GM19240 (cell line): ENCODE results near the gene TBC1D25.

Source experiments
- DNase-seq: peaks from one replicate; pipeline ENCODE4 v3.0.0; 2011; ENCODE audit warnings: low spot score; ENCODE audit not compliant: insufficient read length

The TBC1D25 gene

DNA sequence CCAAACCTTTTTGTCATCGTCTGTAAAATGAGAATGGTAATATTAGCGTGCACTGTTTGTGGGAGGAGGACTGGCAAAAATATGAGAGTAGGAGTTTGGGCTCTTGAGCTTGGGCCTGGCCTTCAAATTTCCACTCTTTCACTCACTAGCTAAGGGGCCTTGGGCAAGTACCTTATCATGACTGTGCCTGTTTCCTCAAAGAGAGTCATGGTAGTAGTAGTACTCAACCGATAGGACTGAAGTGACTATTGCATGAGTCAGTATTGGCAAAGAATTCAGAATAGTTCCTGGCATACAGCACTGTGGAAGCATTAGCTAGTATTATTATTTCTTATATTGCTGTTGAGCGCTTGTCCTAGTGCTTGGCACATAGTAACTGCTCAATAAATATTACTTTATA, 18.8 kb downstream of the TBC1D25 start:
- DNase-seq: no peak

DNA sequence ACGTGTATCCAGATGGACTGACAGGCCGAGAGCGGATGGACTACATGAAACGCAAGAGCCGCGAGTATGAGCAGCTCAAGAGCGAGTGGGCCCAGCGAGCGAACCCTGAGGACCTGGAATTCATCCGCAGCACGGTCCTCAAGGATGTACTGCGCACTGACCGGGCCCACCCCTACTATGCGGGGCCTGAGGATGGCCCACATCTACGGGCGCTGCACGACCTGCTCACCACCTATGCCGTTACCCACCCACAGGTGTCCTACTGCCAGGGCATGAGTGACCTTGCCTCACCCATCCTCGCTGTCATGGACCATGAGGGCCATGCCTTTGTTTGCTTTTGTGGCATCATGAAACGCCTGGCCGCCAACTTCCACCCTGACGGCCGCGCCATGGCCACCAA, 20.1 kb downstream of the TBC1D25 start:
- DNase-seq: no peak

DNA sequence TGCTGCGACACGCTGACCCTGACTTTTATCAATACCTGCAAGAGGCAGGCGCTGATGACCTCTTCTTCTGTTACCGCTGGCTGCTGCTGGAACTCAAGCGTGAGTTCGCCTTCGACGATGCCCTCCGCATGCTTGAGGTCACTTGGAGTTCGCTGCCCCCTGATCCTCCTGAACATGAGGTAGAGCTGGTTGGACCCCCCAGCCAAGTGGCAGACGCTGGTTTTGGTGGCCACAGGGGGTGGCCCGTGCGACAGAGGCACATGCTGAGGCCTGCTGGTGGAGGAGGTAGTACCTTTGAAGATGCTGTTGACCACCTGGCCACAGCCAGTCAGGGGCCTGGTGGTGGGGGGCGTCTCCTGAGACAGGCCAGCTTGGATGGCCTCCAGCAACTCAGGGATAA, 20.5 kb downstream of the TBC1D25 start:
- no peak for DNase-seq

DNA sequence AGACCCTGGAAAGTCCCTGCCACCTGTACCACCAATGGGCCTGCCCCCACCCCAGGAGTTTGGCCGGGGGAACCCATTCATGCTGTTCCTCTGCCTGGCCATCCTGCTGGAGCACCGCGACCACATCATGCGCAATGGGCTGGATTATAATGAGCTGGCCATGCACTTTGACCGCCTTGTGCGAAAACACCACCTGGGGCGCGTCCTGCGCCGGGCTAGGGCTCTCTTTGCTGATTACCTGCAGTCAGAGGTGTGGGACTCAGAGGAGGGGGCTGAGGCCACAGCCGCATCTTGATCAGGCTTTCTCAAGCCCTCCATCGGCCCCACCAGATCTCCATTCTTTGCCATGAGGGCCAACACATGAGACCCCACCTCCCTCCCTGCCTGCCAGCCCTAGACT, 21.2 kb downstream of the TBC1D25 start:
- no peak for DNase-seq

DNA sequence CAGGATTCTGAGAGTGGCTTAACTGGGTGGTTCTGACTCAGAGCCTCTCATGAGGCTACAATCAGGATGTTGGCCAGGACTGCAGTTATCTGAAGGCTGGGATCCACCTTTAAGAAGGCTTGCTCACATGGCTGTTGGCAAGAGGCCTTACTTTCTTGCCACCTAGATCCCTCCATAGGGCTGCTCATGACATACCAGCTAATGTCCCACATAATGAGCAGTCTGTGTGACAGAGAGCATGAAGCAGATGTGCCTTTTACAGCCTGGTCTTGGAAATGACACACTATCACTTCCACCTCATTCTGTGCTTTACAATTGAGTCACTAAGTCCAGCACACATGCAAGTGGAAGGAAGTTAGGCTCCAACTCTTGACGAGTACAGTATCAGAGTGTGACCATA, 30.4 kb downstream of the TBC1D25 start:
- no peak for DNase-seq

DNA sequence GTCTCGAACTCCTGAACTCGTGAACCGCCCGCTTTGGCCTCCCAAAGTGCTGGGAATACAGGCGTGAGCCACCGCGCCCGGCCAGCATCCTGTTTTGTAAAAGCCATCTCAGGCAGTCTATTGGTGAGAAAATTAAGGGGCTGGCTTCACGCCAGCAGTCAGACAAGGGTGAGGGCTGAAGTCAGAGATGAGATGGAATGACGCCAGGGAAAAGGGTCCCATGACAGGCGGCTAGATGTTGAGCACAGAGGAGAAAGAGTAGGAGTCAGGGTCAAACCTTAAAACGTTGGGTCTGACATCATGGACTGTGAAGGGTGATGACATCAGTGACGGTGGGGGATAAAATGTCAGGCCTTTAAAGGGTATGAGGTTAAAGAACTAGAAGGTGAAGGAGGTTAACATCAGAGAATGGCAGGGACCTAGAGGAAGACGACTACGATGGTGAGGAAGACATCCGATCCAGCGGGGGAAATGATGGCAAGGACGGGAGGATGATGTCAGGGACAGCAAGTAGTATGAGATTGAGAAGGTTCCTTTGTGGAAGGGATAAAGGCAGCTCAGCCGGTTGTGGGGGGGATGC, 34.3 kb downstream of the TBC1D25 start:
- no peak for DNase-seq

DNA sequence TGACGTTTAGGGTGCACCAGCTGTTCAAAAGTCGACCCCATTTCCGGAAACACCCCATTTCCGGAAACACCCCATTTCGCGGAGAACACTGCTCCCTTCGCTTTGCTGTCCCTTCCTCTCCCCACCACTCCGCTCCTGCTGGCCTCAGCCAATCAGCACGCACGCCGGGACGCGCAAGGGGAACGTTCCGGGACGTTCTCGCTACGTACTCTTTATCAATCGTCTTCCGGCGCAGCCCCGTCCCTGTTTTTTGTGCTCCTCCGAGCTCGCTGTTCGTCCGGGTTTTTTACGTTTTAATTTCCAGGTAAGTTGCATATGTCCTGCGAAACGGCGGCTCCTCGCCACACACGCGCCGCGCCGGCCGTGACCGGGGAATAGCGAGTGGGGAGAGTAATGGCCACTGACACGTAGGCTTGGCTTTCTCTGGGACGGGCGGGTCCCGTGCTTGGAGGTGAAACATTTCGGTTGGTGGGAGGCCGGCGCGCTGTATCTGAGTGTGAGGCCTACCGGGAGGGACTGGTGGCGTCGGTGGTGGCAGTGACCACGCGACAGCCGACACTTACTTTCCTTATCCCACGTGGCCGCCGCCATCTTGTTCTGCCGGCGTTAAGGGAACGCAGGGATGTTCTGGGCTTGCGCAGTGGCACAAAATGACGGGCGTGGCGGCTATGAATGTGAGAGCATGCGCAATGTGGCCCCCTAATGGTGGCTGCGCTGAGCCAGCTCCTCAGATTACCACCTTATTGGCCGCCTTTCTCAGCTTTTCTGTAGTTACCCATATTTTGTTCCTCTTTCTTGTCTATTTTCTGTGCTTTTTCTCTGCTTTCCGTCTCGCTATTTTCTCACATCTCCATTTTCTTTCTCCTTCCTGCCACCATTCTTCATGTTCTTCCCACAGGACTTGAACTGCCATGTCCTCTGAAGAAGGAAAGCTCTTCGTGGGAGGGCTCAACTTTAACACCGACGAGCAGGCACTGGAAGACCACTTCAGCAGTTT, 35.1 kb downstream of the TBC1D25 start, which contains the start of gene RBM3:
Gene RBM3 (plus strand): TSS at position 215 of the 997 bp plus-strand sequence. CDS start 697 bp downstream, at position 912.
- DNase-seq: peak; percentile 54

DNA sequence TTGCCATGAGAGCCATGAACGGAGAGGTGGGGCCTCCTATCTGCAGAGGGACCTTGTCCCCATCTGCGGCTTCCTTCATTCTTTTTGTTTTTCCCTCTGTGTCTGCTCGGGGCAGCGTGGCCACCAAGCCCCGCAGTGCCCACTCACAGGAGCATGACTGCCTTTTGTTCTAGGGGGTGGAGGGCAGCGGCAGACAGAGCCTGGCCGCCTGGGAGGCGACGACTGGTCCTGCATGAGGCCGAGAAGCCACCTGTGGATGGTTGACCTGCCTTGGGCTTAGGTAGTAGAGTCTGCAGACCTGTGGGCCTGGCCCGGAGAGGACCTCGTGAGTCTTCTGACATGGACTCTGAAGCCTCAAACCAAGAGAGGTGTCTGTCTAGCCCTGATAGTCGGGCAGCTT, 36.1 kb downstream of the TBC1D25 start:
- no peak for DNase-seq

DNA sequence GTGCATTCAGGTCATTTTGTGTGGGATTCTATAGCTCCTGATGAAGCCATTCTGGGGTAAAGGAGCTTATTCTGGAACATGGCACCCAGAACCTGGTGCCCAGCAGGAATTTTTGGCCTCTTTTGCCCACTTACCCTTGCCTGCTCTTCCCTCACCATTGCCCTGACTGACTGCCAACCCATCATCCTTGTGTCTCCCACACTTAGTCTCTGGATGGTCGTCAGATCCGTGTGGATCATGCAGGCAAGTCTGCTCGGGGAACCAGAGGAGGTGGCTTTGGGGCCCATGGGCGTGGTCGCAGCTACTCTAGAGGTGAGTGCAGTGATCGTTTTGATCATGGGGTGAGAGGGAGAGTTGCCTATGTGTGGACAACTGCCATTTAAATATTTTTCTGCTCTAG, 36.6 kb downstream of the TBC1D25 start:
- no peak for DNase-seq

DNA sequence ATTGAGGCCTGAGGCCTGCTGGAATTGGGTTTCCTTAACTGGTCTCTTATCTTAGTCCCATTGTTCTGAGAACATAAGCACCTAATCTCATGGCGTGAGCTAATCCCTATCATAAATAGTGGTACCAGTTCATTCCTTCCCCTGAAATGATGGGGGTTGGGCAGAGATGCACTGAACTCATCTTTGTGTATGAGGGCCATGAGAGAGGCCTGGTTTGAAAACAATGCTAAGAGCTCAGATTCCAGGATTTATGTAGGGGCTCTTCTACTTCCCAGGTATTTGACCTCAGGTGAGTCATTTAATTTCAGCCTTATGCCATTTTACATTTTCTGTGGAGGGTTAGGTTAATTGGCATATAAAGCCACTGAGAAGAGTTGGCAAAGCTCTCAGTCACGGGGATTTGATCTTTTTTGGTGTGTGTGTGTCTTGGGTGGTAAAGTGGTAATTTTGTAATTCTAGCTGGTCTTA, 39.2 kb downstream of the TBC1D25 start:
- no peak for DNase-seq

DNA sequence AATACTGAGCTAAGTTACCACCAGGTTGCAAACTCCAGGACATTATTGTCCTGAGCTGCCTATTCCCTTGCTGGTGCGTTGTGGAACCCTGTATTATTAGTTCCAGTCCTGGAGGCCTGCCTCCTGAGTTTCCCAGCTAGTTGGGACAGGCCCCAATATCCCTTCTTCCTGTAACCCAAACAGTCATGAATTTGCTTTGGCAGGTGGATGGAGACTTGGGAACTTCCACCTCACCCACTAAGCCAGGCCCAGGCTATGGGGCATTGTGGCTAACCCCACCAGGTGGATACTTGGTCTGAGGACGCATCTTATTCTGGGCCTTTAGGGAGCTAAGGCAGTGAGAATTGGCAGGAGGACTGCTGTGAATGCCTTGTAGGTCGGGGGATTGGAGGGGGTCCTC, 39.7 kb downstream of the TBC1D25 start:
- DNase-seq: no peak

DNA sequence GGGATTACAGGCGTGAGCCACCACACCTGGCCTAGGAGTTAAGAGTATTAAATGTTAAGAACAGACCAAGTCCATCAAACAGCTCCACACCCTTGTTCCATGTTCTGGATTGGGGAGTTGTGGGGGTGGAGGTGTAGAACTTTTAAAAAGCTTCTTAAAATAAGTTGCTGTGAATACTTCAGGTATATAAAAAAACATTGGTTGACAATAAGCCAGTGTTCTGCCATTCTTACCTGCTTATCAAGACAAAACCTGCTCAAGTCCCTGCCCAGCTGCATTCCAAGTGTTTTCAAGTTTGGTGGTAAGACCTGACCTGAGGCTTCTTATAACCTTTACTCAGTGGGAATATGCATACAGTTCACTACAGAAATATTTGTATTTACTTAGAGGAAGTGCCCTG, 41.1 kb downstream of the TBC1D25 start:
- no peak for DNase-seq

DNA sequence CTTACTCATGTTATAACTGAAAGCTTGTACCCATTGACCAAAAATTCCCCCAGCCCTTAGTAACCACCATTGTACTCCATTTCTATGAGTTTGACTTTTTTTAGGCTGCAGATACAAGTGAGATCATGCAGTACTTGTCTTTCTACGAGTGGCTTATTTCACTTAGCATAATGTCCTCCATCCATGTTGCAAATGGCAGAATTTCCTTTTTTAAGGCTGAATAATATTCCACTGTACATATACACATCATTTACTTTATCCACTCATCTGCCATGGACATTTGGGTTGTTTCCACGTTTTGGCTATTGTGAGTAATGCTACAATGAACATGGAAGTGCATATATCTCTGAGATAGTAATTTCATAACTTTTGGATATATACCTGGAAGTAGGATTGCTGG, 45.2 kb downstream of the TBC1D25 start:
- DNase-seq: no peak

DNA sequence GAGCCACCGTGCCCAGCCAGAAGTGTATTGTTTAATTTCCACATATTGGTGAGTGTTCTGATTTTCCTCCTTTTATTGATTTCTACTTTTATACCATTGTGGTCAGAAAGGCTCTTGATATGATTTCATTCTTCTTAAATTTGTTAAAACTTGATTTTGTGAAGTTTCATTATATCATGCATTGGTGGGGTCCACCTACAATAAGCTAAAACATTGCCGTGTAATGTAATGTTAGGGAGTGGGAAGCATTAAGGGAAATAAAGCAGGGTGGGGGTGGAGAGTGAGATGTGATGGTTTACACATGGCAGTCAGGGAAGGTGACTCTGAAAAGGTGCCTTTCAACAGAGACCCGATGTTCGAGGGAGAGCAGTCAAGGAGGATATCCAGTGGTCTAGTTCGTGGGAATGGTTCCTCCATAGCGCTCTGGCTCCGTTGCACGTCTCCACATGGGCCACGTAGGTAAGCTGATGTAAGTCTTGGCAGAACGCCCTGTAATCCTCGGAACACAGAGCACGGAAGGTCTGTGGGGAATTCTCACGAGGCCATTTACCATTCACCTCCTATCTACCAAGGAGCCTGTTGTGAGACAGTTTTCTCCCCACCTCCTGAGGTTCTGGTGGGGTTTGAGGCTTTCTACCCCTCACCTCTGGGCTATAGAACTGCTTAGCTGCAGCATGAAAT, 50.1 kb downstream of the TBC1D25 start:
- DNase-seq: no peak

DNA sequence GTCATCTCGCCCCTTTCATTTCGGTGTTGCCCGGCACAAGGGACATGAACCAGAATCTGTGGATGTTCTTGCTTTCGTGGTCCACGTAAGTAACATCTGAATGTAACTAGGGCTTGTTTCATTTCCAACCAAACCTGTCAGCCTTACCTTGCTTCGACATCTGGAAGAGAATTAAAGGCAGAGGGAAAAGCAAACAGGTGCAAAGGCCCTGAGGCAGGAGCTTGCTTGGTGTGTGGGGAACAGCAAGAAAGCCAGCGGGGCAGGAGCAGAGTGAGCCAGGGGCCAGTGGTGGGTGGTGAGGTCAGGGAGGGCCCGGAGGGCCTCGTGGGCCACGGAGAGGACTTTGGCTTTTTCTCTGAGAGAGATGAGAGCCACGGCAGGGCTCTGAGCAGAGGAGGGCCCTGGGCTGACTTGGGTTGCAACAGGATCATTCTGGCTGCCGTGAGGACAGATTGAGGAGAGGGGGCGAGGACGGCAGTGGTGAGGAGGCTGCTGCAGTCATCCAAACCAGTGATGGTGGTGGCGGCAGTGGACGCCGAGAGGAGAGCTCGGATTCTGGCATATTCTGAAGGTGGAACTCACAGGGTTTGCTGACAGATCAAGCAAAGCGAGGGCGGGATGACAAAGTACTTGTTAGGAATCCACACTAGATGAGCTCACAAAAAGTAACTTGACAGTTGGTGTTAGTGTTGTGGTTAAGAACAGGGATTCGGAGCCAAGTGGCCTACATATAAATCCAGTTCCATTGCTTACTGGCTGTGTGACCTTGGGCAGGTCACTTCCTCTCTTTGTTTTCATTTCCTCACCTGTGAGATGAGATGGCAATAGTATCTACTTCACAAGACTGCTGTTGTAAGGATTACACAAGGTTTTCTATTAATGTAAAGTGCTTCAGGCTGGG, 50.9 kb downstream of the TBC1D25 start:
- no peak for DNase-seq

DNA sequence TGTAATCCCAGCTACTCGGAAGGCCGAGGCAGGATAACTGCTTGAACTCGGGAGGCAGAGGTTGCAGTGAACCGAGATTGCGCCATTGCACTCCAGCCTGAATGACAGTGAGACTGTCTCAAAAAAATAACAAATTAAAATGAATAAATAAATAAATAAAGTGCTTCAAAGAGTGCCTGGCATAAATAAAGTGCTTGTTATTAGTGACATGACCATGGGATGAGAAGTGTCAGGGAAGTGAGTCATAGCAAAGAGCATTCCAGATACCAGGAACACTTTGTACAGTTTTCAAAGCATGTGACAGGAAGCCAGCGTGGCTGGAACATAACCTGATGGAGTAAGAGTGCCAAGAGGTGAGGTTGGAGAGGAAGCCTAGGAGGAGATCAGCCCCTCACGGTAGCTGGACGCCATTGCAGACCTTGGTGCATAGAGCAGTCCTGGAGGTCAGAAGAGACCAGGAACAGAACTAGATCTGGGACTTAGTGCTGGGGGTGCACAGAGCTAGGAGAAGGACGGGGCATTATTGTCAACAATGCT, 51.8 kb downstream of the TBC1D25 start:
- DNase-seq: no peak

DNA sequence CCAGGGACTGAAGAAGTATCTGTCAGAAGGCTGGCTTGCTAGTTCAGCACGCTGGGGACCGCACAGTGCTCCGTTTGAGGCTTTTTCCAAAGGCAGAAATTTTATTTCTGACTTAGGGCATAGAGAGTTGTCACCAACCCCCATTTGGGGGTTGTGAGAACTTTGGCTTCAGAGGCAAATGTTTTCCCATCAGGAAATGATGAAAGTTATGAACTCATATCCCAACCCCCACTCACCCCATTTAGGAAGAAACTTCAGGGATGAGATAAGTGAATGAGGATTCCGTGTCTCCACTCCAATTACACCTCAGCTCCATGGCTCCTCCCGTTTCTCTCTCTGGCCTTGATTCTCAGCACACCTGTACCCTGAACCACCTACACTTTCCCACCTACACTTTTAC, 53.5 kb downstream of the TBC1D25 start:
- no peak for DNase-seq

DNA sequence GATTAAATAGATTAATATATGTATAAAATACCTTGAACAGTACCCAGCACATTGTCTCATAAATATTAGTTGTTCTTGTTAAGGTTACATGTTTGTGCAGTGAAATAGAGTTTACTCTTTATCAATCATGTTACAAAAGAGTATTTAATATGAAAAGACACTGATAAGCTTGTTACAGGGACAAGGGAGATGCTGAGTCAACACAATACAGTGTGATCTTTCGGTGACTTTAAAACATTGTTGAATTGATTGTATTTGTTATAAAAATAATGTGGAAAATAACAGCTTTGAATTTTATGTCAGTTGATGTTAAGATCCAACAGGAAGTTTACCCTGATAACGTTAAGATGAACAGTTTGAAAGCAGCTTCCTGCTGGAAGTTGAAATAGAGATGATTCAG, 56.4 kb downstream of the TBC1D25 start:
- DNase-seq: no peak

DNA sequence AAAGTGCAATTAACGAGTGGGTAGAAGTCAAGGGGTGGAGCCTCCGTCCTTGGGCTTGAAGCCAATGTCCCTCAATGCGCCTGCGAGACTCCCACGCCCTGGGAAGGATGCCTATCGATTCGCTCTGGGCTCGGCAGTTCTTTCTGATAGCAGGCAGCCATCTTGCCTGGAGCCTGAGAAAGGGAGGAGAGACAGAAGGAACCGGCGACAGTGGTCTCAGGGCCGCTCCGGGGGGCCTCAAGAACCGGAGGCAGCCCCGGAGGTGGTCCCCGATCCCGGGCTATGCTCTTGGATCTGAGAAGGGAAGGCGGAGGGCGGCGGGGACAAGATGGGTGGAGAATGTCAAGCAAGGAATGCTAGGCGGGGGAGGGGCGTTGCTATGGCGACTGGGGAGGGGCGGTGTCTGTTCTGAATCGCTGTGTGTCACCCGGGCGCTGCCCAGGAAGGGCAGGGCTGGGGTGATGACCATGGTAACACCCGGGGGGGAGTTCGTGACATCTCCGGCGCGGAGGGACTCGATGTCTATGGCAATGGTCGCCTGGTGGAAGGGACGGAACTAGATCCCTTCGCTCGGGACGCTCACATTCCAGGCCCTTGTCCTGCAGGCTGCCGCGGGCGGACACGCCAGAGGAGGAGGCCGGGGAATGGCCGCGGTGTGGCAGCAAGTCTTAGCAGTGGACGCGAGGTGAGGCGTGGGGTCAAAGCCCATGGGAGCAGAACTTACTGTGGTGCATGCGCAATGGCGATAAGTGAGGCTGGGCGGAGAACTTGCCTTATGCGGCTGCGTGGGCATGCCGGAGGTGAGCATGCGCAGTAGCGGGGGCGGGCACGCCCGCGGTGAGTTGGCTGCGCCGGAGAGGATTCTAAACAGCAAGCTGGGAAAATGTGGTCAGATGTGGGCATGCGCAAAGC, 58.1 kb downstream of the TBC1D25 start, which contains the start of gene WDR13:
Gene WDR13 (plus strand): TSS at position 140 of the 912 bp plus-strand sequence. CDS start 505 bp downstream, at position 645.
- DNase-seq: peak; percentile 67

DNA sequence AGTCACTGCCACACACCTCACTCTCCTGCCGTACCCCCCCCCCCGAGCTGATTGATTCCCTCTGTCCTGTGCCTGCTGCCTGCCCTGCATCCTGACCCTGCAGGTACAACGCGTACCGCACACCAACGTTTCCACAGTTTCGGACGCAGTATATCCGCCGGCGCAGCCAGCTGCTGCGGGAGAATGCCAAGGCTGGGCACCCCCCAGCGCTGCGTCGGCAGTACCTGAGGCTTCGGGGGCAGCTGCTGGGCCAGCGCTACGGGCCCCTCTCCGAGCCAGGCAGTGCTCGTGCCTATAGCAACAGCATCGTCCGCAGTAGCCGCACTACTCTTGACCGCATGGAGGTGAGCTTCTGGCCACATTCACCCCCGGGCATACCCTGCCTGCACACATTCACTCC, 59.1 kb downstream of the TBC1D25 start:
- DNase-seq: no peak
